PC-9 (cell line): ENCODE data around the gene WDR5. TPM values are rescaled to one million over a fixed set of nuclear protein-coding genes. Genes with fewer than 3 reads are reported as not detected.

ENCODE experiments used
- BruUV-seq: library from RNA; stranded (reverse); fragments of 400-500 nt; replicated peaks from 2 replicates; lab custom pipeline; 2021; lab: Mats Ljungman, UMichigan
- CTCF ChIA-PET: fragments of 300-600 bp; sonication (Branson Sonifier 250); formaldehyde crosslinking; loops from one replicate; lab custom pipeline; 2022; ENCODE audit warnings: antibody characterized with exemption; lab: Charles Lee
- POLR2A ChIA-PET: fragments of 300-600 bp; sonication (Branson Sonifier 250); formaldehyde crosslinking; loops from one replicate; lab custom pipeline; 2022; ENCODE audit warnings: antibody characterized with exemption; ENCODE audit not compliant: unreplicated experiment; lab: Charles Lee
- DNase-seq, 2 experiments: peaks; one replicate each; pipeline versions ENCODE4 v3.0.0 to v3.0.0-alpha.2; 2015 to 2022; ENCODE audit warnings: mixed read lengths in 1 of 2
- H2AFZ ChIP-seq: fragments of 200-600 bp; sonication (generic); 2 replicates; pipeline ENCODE4 v1.8.1; 2017; ENCODE audit warnings: antibody characterized with exemption
- H3F3A ChIP-seq: fragments of 200-600 bp; sonication (generic); 2 replicates; pipeline ENCODE4 v1.8.1; 2017; ENCODE audit warnings: antibody characterized with exemption, mild to moderate bottlenecking, low read depth; ENCODE audit not compliant: insufficient read depth
- H3K27ac ChIP-seq: fragments of 200-600 bp; sonication (generic); 2 replicates; pipeline ENCODE4 v1.6.1; 2016; ENCODE audit warnings: mixed run types
- H3K27me3 ChIP-seq: fragments of 200-600 bp; sonication (generic); 2 replicates; pipeline ENCODE4 v1.6.1; 2016; ENCODE audit warnings: low read depth, mixed run types; ENCODE audit not compliant: insufficient read depth
- H3K36me3 ChIP-seq: fragments of 200-600 bp; sonication (generic); 2 replicates; pipeline ENCODE4 v1.6.1; 2016; ENCODE audit warnings: low read depth, mixed run types
- H3K4me1 ChIP-seq: fragments of 200-600 bp; sonication (generic); replicated peaks from 2 replicates; pipeline ENCODE4 v1.6.1; 2016; ENCODE audit warnings: mixed run types; ENCODE audit not compliant: insufficient read depth
- H3K4me2 ChIP-seq: fragments of 200-600 bp; sonication (generic); 2 replicates; pipeline ENCODE4 v1.6.1; 2017; ENCODE audit warnings: mixed run types
- H3K4me3 ChIP-seq: fragments of 200-600 bp; sonication (generic); 2 replicates; pipeline ENCODE4 v1.6.1; 2016; ENCODE audit warnings: mixed run types
- H3K79me2 ChIP-seq: fragments of 200-600 bp; sonication (generic); 2 replicates; pipeline ENCODE4 v1.6.1; 2017; ENCODE audit warnings: low read depth, mixed run types
- H3K9me2 ChIP-seq: fragments of 200-600 bp; sonication (generic); 2 replicates; pipeline ENCODE4 v1.8.1; 2017; ENCODE audit warnings: mild to moderate bottlenecking; ENCODE audit not compliant: insufficient read depth
- H3K9me3 ChIP-seq: fragments of 200-600 bp; sonication (generic); 2 replicates; pipeline ENCODE4 v1.8.1; 2016; ENCODE audit warnings: low read depth; ENCODE audit not compliant: insufficient read depth
- H4K20me1 ChIP-seq: fragments of 200-600 bp; sonication (generic); 2 replicates; pipeline ENCODE4 v1.8.1; 2017; ENCODE audit not compliant: insufficient read depth
- EZH2 ChIP-seq: fragments of 200-600 bp; sonication (generic); IDR thresholded peaks from 2 replicates; pipeline ENCODE4 v1.8.0; 2017; ENCODE audit warnings: antibody characterized with exemption, low read depth
- intact Hi-C: fragments of 100-400 bp; cut with micrococcal nuclease; formaldehyde crosslinking; loops from one replicate; pipeline ENCODE4 v1.10.0; 2022; ENCODE audit not compliant: unreplicated experiment
- total RNA-seq: library from RNA; stranded (reverse); gene quantifications from 2 replicates; pipeline ENCODE4 v1.2.3, GENCODE V29; 2021
- TF ChIP-seq, protein P1 (sequence below): fragments of 200-600 bp; sonication (generic); conservative IDR thresholded peaks from 2 replicates; pipeline ENCODE4 v1.6.1; 2017; ENCODE audit warnings: mixed run types, antibody characterized with exemption, mild to moderate bottlenecking, moderate library complexity

Gene WDR5
- total RNA-seq, 1 experiment from 2014 or later = 53.4 TPM

DNA sequence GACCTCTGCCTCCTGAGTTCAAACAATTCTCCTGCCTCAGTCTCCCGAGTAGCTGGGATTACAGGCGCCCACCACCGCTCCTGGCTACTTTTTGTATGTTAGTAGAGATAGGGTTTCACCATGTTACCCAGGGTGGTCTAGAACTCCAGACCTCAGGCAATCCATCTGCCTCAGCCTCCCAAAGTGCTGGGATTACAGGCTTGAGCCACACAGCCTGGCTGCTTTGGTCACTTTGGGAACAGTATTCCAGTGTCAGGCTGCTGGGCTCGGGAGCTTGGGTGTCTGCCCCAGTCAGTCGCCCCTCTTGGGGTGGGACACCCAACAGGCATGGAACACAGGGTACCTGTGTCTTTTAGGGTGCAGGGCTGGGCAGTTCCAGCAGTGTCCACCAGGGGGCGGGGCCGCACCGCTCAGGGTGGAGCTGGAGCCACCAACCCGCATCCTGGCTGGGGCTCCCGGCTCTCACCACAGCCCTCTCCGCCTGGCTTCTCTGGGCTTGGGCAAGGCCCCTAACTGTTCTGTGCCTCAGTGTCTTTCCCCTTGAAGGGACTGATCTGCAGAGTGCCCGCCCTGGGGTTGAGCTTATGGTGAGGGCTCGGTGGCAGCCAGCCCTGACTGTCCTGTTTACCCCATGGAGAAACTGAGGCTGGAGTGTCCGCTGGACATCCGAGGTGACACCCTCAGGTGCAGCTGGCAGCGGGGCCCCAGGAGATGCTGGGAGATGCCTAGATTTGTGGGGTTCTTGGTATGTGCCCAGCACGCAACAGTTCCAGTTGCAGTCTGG, 34.8 kb downstream of the WDR5 start:
- ChIA-PET CTCF (interaction anchor here (0.7 to 1.9 kb wide), 3 partner anchors 155 to 568 kb away, joined by 7 to 13 read pairs (median 12); no protein-coding TSS in a partner anchor), POLR2A (no interaction called here)
- H2AFZ ChIP-seq = no peak overlapping the region
- no peaks in the 10 kb centered on the region for H3K27me3 ChIP-seq
- no TSS peak for BruUV-seq
- no peaks in the 10 kb centered on the region for H3K9me3 ChIP-seq
- H3K4me2 ChIP-seq = no peak overlapping the region
- DNase-seq = peak in 1 of 2 experiments; percentile 20
- no peaks in the 10 kb centered on the region for H3K36me3 ChIP-seq
- H3K27ac ChIP-seq = no peak overlapping the region
- peaks cover 7% of the 10 kb centered on the region; the same call in 1 of the 2 replicates for H3F3A ChIP-seq
- peaks cover 1% of the 10 kb centered on the region; the same call in 1 of the 2 replicates for H3K4me1 ChIP-seq
- no peak overlapping the region for H3K4me3 ChIP-seq
- H4K20me1 ChIP-seq = no peaks in the 10 kb centered on the region
- H3K79me2 ChIP-seq = 0 out of 2 replicates have a peak, but pooled peaks cover 2% of the 10 kb centered on the region
- no peaks in the 10 kb centered on the region for H3K9me2 ChIP-seq
- TF ChIP-seq, protein P1, sequence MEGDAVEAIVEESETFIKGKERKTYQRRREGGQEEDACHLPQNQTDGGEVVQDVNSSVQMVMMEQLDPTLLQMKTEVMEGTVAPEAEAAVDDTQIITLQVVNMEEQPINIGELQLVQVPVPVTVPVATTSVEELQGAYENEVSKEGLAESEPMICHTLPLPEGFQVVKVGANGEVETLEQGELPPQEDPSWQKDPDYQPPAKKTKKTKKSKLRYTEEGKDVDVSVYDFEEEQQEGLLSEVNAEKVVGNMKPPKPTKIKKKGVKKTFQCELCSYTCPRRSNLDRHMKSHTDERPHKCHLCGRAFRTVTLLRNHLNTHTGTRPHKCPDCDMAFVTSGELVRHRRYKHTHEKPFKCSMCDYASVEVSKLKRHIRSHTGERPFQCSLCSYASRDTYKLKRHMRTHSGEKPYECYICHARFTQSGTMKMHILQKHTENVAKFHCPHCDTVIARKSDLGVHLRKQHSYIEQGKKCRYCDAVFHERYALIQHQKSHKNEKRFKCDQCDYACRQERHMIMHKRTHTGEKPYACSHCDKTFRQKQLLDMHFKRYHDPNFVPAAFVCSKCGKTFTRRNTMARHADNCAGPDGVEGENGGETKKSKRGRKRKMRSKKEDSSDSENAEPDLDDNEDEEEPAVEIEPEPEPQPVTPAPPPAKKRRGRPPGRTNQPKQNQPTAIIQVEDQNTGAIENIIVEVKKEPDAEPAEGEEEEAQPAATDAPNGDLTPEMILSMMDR = no peak
- TF ChIP-seq EZH2 = no peak
- intact Hi-C loops = loop anchor here (1.0 kb wide), 2 partner anchors 242 to 273 kb away; no protein-coding TSS in a partner anchor

DNA sequence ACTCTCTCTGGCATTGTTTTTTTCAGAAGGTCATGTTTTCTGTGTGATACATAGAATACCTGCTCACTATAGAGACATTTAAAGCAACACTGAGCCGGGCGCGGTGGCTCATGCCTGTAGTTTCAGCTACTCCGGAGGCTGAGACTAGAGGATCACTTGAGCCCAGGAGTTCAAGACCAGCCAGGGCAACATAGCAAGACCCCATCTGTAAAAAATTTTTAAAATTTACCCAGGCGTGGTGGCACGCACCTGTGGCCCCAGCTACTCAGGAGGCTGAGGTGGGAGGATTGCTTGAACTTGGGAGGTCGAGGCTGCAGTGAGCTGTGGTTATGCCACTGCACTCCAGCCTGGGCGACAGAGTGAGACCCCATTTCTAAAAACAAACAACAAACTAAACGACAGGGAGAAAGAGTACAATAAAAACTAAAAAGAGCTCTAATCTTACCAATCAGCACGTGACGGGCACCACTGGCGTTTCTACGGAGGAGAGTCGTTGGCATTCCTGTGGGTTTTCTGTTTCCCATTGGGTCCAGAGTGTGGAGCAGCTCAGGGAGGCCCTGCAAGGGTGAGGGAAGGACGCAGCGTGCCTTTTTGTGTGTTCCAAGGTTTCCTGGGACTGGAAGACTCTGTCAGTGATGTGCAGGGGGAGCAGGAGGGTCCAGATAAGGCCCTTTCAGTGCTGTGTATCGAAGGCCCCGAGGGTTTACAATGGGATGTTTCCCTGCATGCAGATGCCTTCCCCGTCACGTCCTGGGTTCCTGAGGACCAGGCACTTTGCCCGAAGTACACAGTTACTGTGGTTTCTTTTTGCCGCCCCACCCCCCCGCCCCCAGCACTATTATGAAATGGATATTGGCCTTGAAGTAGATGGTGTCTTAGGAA, 35.7 kb downstream of the WDR5 start:
- Histone ChIP-seq H4K20me1 (no peaks in the 10 kb centered on the region), H3K4me1 (no peaks in the 10 kb centered on the region), H3F3A (peaks cover 7% of the 10 kb centered on the region; the same call in 1 of the 2 replicates), H3K27ac (no peak overlapping the region), H3K4me3 (no peak overlapping the region), H3K9me2 (no peaks in the 10 kb centered on the region), H3K27me3 (peaks cover 5% of the 10 kb centered on the region; the same call in 1 of the 2 replicates), H3K9me3 (no peaks in the 10 kb centered on the region), H3K4me2 (no peak overlapping the region), H3K36me3 (no peaks in the 10 kb centered on the region), H2AFZ (no peak overlapping the region), H3K79me2 (no peaks in the 10 kb centered on the region)
- CTCF ChIA-PET = interaction anchor here (1.3 to 1.9 kb wide), 2 partner anchors 271 to 567 kb away, joined by 12 to 13 read pairs; no protein-coding TSS in a partner anchor
- BruUV-seq = no TSS peak
- DNase-seq = no peak
- POLR2A ChIA-PET = no interaction called here
- no peak for TF ChIP-seq EZH2
- TF ChIP-seq, protein P1 = no peak
- intact Hi-C loops = no loop called here
